ENCODE measurements around the gene MUC4.
"Not testable (repeated sequence)": the region's sequence is repeated elsewhere in the genome, so short reads cannot be mapped to it uniquely, and the experiment has no call there.

MUC4 gene

GRCh38 chr3:195757438-195757770, 54.3 kb downstream of the MUC4 start:
- DNase-seq: no peak

GRCh38 chr3:195755791-195756676, 55.7 kb downstream of the MUC4 start:
- no peak for DNase-seq

GRCh38 chr3:195755391-195755790, 56.3 kb downstream of the MUC4 start:
- no peak for DNase-seq

- DNase-seq: no peak
These were observed 56.8 kb downstream of the MUC4 start for GRCh38 chr3:195754906-195755305.

GRCh38 chr3:195754141-195754540, 57.6 kb downstream of the MUC4 start:
- no peak for DNase-seq

GRCh38 chr3:195753581-195753980, 58.1 kb downstream of the MUC4 start:
- DNase-seq: no peak

GRCh38 chr3:195752546-195753331, 59.0 kb downstream of the MUC4 start:
- DNase-seq: no peak

GRCh38 chr3:195752066-195752465, 59.7 kb downstream of the MUC4 start:
- no peak for DNase-seq

GRCh38 chr3:195751560-195751959, 60.2 kb downstream of the MUC4 start:
- no peak for DNase-seq

- no peak for DNase-seq
These were observed 60.8 kb downstream of the MUC4 start for GRCh38 chr3:195750797-195751520.

GRCh38 chr3:195749101-195749500, 62.6 kb downstream of the MUC4 start:
- not testable (repeated sequence) for DNase-seq

GRCh38 chr3:195748661-195749060, 63.1 kb downstream of the MUC4 start:
- no peak for DNase-seq

GRCh38 chr3:195746751-195747150, 65.0 kb downstream of the MUC4 start:
- DNase-seq: no peak

GRCh38 chr3:195746346-195746745, 65.4 kb downstream of the MUC4 start:
- no peak for DNase-seq

- no peak for DNase-seq
These were observed 67.3 kb downstream of the MUC4 start for GRCh38 chr3:195744437-195744836.

GRCh38 chr3:195739561-195740111, 72.1 kb downstream of the MUC4 start:
- DNase-seq: no peak

GRCh38 chr3:195738274-195739044, 73.3 kb downstream of the MUC4 start:
- no peak for DNase-seq

- DNase-seq: not testable (repeated sequence)
These were observed 73.9 kb downstream of the MUC4 start for GRCh38 chr3:195737782-195738181.

GRCh38 chr3:195736866-195737490, 74.8 kb downstream of the MUC4 start:
- DNase-seq: no peak

- no peak for DNase-seq
These were observed 76.6 kb downstream of the MUC4 start for GRCh38 chr3:195735036-195735695.

GRCh38 chr3:195732940-195733339, 78.8 kb downstream of the MUC4 start:
- no peak for DNase-seq

Data from activated CD4-positive, alpha-beta T cell treated with anti-CD3 and anti-CD28 coated beads, Interleukin-2, amount 50 U/mL, for 4 hours (primary cell).